ENCODE measurements around the gene GNA12. TPM values are rescaled to one million over a fixed set of nuclear protein-coding genes. Genes with fewer than 3 reads are reported as not detected.

The GNA12 gene
- total and polyA plus RNA-seq, 10 of the 15 experiments (the other 5 are each of a cell fraction or from before 2014, with no cell fraction given) = 1.9 to 51.8 (median 12.6) TPM

- H3K9me3 ChIP-seq (replicated peaks; ENCODE audit: control insufficient read depth, insufficient read depth, low read length) = no peaks in the 10 kb centered on the region
- no peak overlapping the region for H3K4me2 ChIP-seq (ENCODE audit: control insufficient read depth, insufficient read depth)
- H3K4me3 ChIP-seq = no peak overlapping the region
- H3K27me3 ChIP-seq (replicated peaks in 1 of 2; ENCODE audit: control insufficient read depth in 2 of 2, insufficient read depth in 2 of 2, low read length in 1 of 2) = no peaks in the 10 kb centered on the region
- no peaks in the 10 kb centered on the region; the same call in 1 of the 2 replicates for H3K79me2 ChIP-seq (ENCODE audit: control insufficient read depth, insufficient read depth, low read length)
- FAIRE-seq = no peak
- in situ Hi-C loops (cut with MboI) = no loop called here
- H3K9ac ChIP-seq (ENCODE audit: control insufficient read depth, insufficient read depth, low read length) = no peak overlapping the region
- ChIA-PET CTCF (interaction anchor here (1.1 kb wide), 1 partner anchor 51 kb away, joined by 4 read pairs; no protein-coding TSS in a partner anchor), POLR2A (interaction anchor here (1.6 kb wide), 1 partner anchor 14 kb away, joined by 4 read pairs; no protein-coding TSS in a partner anchor), RAD21 (ENCODE audit: unreplicated experiment) (no interaction called here), SMC1A (ENCODE audit: uncharacterized antibody, unreplicated experiment) (interaction anchor here (0.7 to 1.5 kb wide), 6 partner anchors 8 to 103 kb away, joined by 3 to 7 read pairs (median 4); no protein-coding TSS in a partner anchor)
- TF ChIP-seq YY1 (IDR thresholded peaks at IDR 0.05; ENCODE audit: low read depth, low read length) = no peak
- no peak for TF ChIP-seq TARDBP (IDR thresholded peaks at IDR 0.05; ENCODE audit: borderline replicate concordance)
- TF ChIP-seq ZNF207 (IDR thresholded peaks at IDR 0.05; ENCODE audit: borderline replicate concordance) = no peak
- TF ChIP-seq BMI1 (IDR thresholded peaks at IDR 0.05; ENCODE audit: borderline replicate concordance) = no peak
- TF ChIP-seq NFIC (IDR thresholded peaks at IDR 0.05; ENCODE audit: low read depth, low read length) = no peak
- no peak for TF ChIP-seq TCF7 (IDR thresholded peaks at IDR 0.05; ENCODE audit: borderline replicate concordance)
- no peak for TF ChIP-seq MYB (IDR thresholded peaks at IDR 0.05; ENCODE audit: borderline replicate concordance, low read depth, low read length)
- TF ChIP-seq NR2C2 (IDR thresholded peaks at IDR 0.05; ENCODE audit: borderline replicate concordance, control insufficient read depth, insufficient read length, low read depth) = no peak
- TF ChIP-seq ESRRA (IDR thresholded peaks at IDR 0.05; ENCODE audit: low read length) = no peak
- TF ChIP-seq HDAC2 (IDR thresholded peaks at IDR 0.05) = no peak
- intact Hi-C loops (cut with micrococcal nuclease; ENCODE audit: unreplicated experiment) = no loop called here
- DNase-seq (ENCODE audit: low read depth, low spot score) = no peak
- no TSS peak for BruUV-seq (replicated peaks)
- H3K27ac ChIP-seq (ENCODE audit: control insufficient read depth, insufficient read depth) = no peak overlapping the region
- H4K20me1 ChIP-seq (ENCODE audit: control insufficient read depth, insufficient read depth) = no peaks in the 10 kb centered on the region
- WGBS (ENCODE audit: insufficient coverage, insufficient replicate concordance, low lambda C conversion rate, missing lambda C conversion rate) = 89% methylated on average over 20 of the region's 20 CpGs
- H3K4me1 ChIP-seq (ENCODE audit: control insufficient read depth, insufficient read depth, low read length) = peaks cover 5% of the 10 kb centered on the region
- no peak for ATAC-seq
- no peaks in the 10 kb centered on the region; a peak in 1 of 4 replicates for H3K36me3 ChIP-seq (ENCODE audit: control insufficient read depth in 2 of 2, insufficient read depth in 2 of 2, low read length in 1 of 2)
- H2AFZ ChIP-seq (ENCODE audit: control insufficient read depth, low read depth, low read length) = no peak overlapping the region
Measured at GRCh38 chr7:2813350-2814185, 30.5 kb downstream of the GNA12 start.
